Motor neuron (in vitro differentiated cells): ENCODE results near the gene GNPTG. TPM values are rescaled to one million over a fixed set of nuclear protein-coding genes. Genes with fewer than 3 reads are reported as not detected.
A peak's percentile ranks its signal among the peaks of the same experiment; 100 is the strongest.

ENCODE experiments used
- ATAC-seq, 8 experiments: fragments of 200-7000 bp; cut with Tn5 transposase; replicated peaks in 6 of 8; 2 replicates each; pipeline ENCODE4 v1.8.0; 2021; ENCODE audit warnings: mild to moderate bottlenecking in 8 of 8, moderate library complexity in 8 of 8
- H3K27ac ChIP-seq, 2 donors: fragments of 250-450 bp; sonication (Bioruptor Pico); 2 replicates each; pipeline ENCODE4 v1.9.0; 2021; ENCODE audit warnings: antibody characterized with exemption in 2 of 2, mild to moderate bottlenecking in 2 of 2, moderate library complexity in 1 of 2
- H3K4me1 ChIP-seq, 2 donors: fragments of 250-450 bp; sonication (Bioruptor Pico); replicated peaks in 1 of 2; 2 replicates each; pipeline ENCODE4 v1.6.1; 2021; ENCODE audit warnings: antibody characterized with exemption in 2 of 2, mild to moderate bottlenecking in 2 of 2, moderate library complexity in 1 of 2
- H3K4me3 ChIP-seq, 5 donors: fragments of 250-450 bp; sonication (Bioruptor Pico); 2 replicates each; pipeline ENCODE4 v1.9.0; 2021; ENCODE audit warnings: antibody characterized with exemption in 5 of 5, mild to moderate bottlenecking in 5 of 5, moderate library complexity in 4 of 5
- WGBS, 10 experiments: fragments of 450-650 bp; shearing (Covaris generic); methylation state at CpG; one replicate each; pipeline ENCODE4 v1.0.0; 2022; 5-methylcytosine and 5-hydroxymethylcytosine counted together
- in situ Hi-C, 9 experiments: fragments of 400-800 bp; cut with MboI; loops; one replicate each; pipeline ENCODE4 v1.15.0; 2021; ENCODE audit warnings: low sequenced_read_pairs in 9 of 9, low pct_unique_long_range_greater_than_20kb in 2 of 9; ENCODE audit not compliant: unreplicated experiment in 9 of 9
- total RNA-seq, 8 experiments: library from RNA; unstranded; fragments of 300-600 nt; gene quantifications; 2 replicates each; pipeline versions ENCODE4 v1.2.3 to v1.2.4, GENCODE V29; 2022

The GNPTG gene
- total RNA-seq, 8 experiments from 2014 or later = 13.4 to 90.4 (median 32.8) TPM

- in situ Hi-C loops = no loop called here
- 20 to 96% (median 91%) methylated on average over 2 to 17 of the region's 21 CpGs; no CpG with 5 or more reads in 6 of the 10 experiments for WGBS, 10 experiments
- no peak for ATAC-seq
- no peak overlapping the region for H3K4me3 ChIP-seq
- H3K4me1 ChIP-seq = no peaks in the 10 kb centered on the region
- H3K27ac ChIP-seq = no peak overlapping the region
Observed at GRCh38 chr16:1393613-1394176, 42.0 kb downstream of the GNPTG start.

DNA sequence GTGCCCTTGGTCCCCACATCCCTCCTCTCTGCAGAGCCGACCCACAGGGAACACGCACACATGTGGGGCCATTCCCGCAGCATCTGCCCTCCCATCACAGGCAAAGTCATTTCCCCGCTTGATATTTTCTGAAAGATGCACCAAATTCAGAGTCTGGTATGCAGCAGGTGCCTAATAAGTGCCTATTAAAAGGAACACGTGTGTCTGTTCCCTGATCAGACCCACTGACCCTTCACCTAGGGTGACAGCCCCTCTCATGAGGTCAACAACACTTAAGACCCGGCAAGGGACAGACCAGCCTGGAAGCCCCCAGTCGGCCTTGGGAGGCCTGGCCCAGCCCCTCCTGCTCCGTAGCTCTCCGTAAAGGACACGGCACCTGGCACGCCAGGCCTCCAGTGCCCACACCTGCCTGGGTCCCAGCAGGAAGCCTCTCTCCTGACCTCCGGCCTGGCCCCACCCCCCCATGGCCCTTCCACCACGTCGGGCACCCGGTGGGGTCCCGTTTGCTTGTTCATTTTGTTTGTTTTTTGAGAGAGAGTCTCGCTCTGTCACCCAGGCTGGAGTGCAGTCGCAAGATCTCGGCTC lies 42.7 kb downstream of the GNPTG start:
- in situ Hi-C loops = no loop called here
- no peak for ATAC-seq
- H3K4me1 ChIP-seq = no peaks in the 10 kb centered on the region
- whole genome bisulfite sequencing, 10 experiments = 86 to 100% (median 100%) methylated on average over 2 to 7 of the region's 19 CpGs; no CpG with 5 or more reads in 5 of the 10 experiments
- no peak overlapping the region for H3K4me3 ChIP-seq
- no peak overlapping the region for H3K27ac ChIP-seq

- in situ Hi-C loops = no loop called here
- Histone ChIP-seq H3K27ac (no peak overlapping the region), H3K4me3 (no peak overlapping the region), H3K4me1 (no peaks in the 10 kb centered on the region)
- WGBS, 10 experiments = 78 to 98% (median 88%) methylated on average over 1 to 8 of the region's 22 CpGs; no CpG with 5 or more reads in 3 of the 10 experiments
- no peak for ATAC-seq
Observed at GRCh38 chr16:1395444-1396031, 43.8 kb downstream of the GNPTG start.

GRCh38 chr16:1397779-1398178 lies 46.0 kb downstream of the GNPTG start:
- 73 to 100% (median 97%) methylated on average over 1 to 7 of the region's 21 CpGs; no CpG with 5 or more reads in 3 of the 10 experiments for WGBS, 10 experiments
- Histone ChIP-seq H3K27ac (no peak overlapping the region), H3K4me1 (no peaks in the 10 kb centered on the region), H3K4me3 (no peak overlapping the region)
- no peak for ATAC-seq
- in situ Hi-C loops = no loop called here

- no peak overlapping the region for H3K4me3 ChIP-seq
- no peak overlapping the region for H3K27ac ChIP-seq
- no peaks in the 10 kb centered on the region for H3K4me1 ChIP-seq
- 83 to 100% (median 86%) methylated on average over 1 to 8 of the region's 9 CpGs; no CpG with 5 or more reads in 3 of the 10 experiments for WGBS, 10 experiments
- in situ Hi-C loops = no loop called here
- no peak for ATAC-seq
Observed at GRCh38 chr16:1398351-1398750, 46.6 kb downstream of the GNPTG start.

DNA sequence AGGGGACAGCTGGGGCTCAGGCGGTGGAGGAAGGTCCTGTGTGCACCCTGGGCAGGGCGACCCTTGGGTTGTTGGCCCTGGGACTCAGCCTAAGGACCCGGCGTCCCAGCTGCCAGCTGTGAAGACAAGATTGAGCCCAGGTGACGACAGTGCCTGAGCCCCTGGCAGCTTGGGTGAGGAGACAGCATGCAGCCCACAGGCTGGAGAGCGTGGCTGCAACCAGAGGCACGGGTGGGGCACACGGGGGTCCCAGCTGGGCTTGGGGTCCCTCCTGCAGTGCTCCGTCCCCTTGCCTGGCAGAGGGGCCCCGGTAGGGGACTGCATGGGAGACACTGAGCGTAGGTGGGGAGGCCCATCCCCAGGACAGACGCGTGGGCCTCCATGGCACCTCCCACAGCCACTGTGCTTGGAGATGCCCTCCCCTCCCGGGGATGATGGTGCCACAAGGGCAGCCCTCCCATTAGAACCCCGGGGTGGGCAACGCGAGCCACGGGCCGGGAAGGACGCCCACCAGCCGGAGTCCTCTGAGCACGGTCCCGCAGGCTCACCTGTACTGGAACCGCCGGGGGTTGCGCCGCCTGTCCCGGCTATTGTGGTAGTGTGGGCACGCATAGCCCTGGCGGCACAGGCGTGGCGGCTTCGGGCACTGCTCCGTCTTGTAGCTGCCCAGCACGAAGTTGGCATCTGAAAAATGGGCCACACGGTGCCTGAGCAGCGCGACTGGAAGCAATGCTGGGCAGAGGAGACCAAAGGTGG lies 47.3 kb downstream of the GNPTG start:
- 96 to 100% (median 100%) methylated on average over 1 to 14 of the region's 38 CpGs; no CpG with 5 or more reads in 7 of the 10 experiments for WGBS, 10 experiments
- Histone ChIP-seq H3K4me1 (no peaks in the 10 kb centered on the region), H3K4me3 (no peak overlapping the region), H3K27ac (no peak overlapping the region)
- ATAC-seq = peak in 3 of 8 experiments; percentile 17 to 27 (median 19)
- in situ Hi-C loops = no loop called here

DNA sequence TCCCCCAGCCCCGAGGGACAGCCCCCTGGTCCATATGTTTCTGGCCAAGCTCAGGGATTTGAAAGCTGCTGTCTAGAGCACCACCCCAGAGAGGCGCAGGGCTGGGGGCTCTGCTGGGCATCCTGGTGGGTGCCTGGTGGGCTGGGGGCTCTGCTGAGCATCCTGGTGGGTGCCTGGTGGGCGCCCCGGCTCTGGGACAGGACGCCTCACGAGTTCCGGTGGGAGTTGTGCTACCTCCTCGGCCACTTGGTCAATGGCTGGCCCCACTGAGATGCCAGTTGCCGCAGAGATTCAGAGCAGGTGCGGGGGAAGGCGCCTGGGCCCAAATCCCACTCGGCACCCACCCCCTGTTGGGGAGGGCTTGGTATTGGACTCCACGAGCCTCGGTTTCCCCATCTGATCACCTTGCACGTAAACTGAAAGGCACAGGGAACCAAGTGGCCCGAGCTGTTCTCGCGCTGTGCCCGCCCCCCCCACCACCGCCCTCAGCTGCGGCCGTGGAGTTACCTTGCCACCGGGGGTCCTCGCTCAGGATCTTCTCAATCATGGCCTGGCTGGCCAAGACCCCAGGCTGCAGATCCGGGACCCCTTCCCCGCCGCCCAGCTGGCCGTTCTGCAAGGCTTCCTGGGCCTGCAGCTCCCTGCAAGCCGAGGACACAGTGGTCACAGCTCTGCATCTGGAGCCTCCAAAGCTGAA lies 49.5 kb downstream of the GNPTG start:
- Histone ChIP-seq H3K4me3 (no peak overlapping the region), H3K4me1 (no peaks in the 10 kb centered on the region), H3K27ac (no peak overlapping the region)
- no peak for ATAC-seq
- in situ Hi-C loops = no loop called here
- WGBS, 10 experiments = 100% methylated on average over 1 to 2 of the region's 29 CpGs; no CpG with 5 or more reads in 8 of the 10 experiments

- no peak overlapping the region for H3K27ac ChIP-seq
- WGBS, 10 experiments = 55 to 100% (median 95%) methylated on average over 2 to 8 of the region's 13 CpGs; no CpG with 5 or more reads in 3 of the 10 experiments
- no peaks in the 10 kb centered on the region for H3K4me1 ChIP-seq
- in situ Hi-C loops = no loop called here
- H3K4me3 ChIP-seq = no peak overlapping the region
- no peak for ATAC-seq
Observed at GRCh38 chr16:1401758-1402154, 50.0 kb downstream of the GNPTG start.

- in situ Hi-C loops = no loop called here
- H3K4me3 ChIP-seq = no peak overlapping the region
- WGBS, 10 experiments = 78 to 98% (median 87%) methylated on average over 1 to 13 of the region's 22 CpGs; no CpG with 5 or more reads in 4 of the 10 experiments
- ATAC-seq = no peak
- H3K27ac ChIP-seq = no peak overlapping the region
- peaks cover 0 to 3% of the 10 kb centered on the region in 2 donors for H3K4me1 ChIP-seq
Observed at GRCh38 chr16:1403036-1403435, 51.3 kb downstream of the GNPTG start.

- WGBS, 10 experiments = 76 to 94% (median 92%) methylated on average over 2 to 6 of the region's 14 CpGs; no CpG with 5 or more reads in 7 of the 10 experiments
- in situ Hi-C loops = no loop called here
- H3K4me3 ChIP-seq = no peak overlapping the region
- no peak for ATAC-seq
- peaks cover 1 to 4% of the 10 kb centered on the region in 2 donors for H3K4me1 ChIP-seq
- H3K27ac ChIP-seq = no peak overlapping the region
Observed at GRCh38 chr16:1403733-1404132, 52.0 kb downstream of the GNPTG start.

DNA sequence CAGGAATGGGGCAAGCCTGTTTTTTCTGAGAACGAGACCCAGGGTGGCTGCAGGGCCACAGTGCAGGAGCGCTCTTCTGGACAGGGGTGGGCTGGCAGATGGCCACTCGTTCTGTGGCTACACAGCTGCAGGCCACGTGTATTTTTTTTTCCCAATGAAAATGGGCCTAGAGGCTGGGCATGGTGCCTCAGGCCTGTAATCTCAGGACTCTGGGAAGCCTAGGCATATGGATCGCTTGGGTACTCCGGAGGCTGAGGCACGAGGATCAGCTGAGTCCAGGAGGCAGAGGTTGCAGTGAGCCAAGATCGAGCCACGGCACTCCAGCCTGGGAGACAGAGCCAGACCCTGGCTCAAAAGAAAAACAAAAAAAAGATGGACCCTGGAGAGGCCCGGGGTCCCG lies 56.0 kb downstream of the GNPTG start:
- WGBS, 10 experiments = 33 to 49% (median 35%) methylated on average over 3 to 4 of the region's 11 CpGs; no CpG with 5 or more reads in 7 of the 10 experiments
- H3K4me3 ChIP-seq = peak overlapping the region; percentile 54 to 81 (median 68)
- ATAC-seq = peak in 6 of 8 experiments; percentile 59 to 66 (median 63)
- in situ Hi-C loops = no loop called here
- H3K4me1 ChIP-seq = peaks cover 7% of the 10 kb centered on the region in 2 donors
- peak overlapping the region in 1 of 2 donors; percentile 9 for H3K27ac ChIP-seq

DNA sequence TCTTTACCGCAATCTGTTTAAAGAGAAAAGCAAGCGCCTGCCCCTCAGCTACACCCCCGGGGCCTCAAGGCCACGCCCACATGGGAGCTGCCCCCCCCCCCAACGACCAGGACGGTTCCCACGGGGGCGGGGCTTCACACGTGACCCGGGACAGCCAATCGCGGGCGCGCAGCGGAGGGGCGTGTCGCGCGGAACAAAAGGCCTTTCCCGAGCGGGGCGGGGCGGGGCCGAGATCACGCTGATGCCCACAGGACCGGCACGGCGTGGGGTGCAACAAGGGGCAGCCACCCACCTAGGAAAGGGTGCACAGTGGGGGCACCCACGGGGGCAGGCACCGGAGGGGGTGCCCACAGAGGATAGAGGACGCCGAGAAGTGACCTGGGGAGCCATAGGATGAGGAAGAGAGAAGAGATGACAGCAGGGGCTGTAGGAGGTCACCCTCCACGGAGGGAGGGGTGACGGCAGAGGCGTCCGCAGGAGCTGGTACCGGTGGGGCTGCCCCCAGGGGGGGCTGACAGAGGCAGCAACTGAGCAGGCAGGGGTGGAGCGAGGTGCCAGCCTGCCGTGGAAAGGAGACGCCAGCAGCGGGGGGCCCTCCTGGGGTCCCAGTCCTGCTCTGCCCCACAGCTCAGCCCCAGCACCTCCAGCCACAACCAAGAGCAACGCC lies 56.6 kb downstream of the GNPTG start:
- Histone ChIP-seq H3K4me3 (peak overlapping the region; percentile 54 to 81 (median 68)), H3K27ac (peak overlapping the region; percentile 71 to 79), H3K4me1 (peaks cover 7% of the 10 kb centered on the region in 2 donors)
- ATAC-seq = peak; percentile 89 to 95 (median 93)
- WGBS, 10 experiments = 0 to 3% (median 0%) methylated on average over 1 to 5 of the region's 42 CpGs; no CpG with 5 or more reads in 7 of the 10 experiments
- in situ Hi-C loops = no loop called here
